CD4-positive, alpha-beta T cell treated with Interleukin-15 for 1 hour (primary cell): ENCODE measurements around the gene SSC5D.
A peak's percentile ranks its signal among the peaks of the same experiment; 100 is the strongest.

ENCODE experiments used
- DNase-seq: peaks from one replicate; pipeline ENCODE4 v3.0.0-alpha.2; 2020

Gene SSC5D

GRCh38 chr19:55455576-55456235 is 32.5 kb upstream of the SSC5D start:
- no peak for DNase-seq

GRCh38 chr19:55456347-55456746 is 31.9 kb upstream of the SSC5D start:
- no peak for DNase-seq

- DNase-seq = no peak
Observed at GRCh38 chr19:55457683-55458457, 30.4 kb upstream of the SSC5D start.

GRCh38 chr19:55459551-55459949 is 28.7 kb upstream of the SSC5D start:
- DNase-seq = no peak

- no peak for DNase-seq
Observed at GRCh38 chr19:55459950-55460657, 28.1 kb upstream of the SSC5D start.

GRCh38 chr19:55460670-55461258 is 27.5 kb upstream of the SSC5D start:
- no peak for DNase-seq

- DNase-seq = peak; percentile 100
Observed at GRCh38 chr19:55461259-55461973, 26.8 kb upstream of the SSC5D start, which contains the start of gene ISOC2. TSS of gene ISOC2 (minus strand) at chr19:55461642. CDS start at chr19:55456486, 5,156 bp downstream.

GRCh38 chr19:55461974-55462626 is 26.1 kb upstream of the SSC5D start:
- no peak for DNase-seq

GRCh38 chr19:55462722-55463121 is 25.5 kb upstream of the SSC5D start:
- DNase-seq = no peak

- DNase-seq = no peak
Observed at GRCh38 chr19:55463583-55464031, 24.6 kb upstream of the SSC5D start.

- DNase-seq = no peak
Observed at GRCh38 chr19:55464039-55464661, 24.1 kb upstream of the SSC5D start.

- no peak for DNase-seq
Observed at GRCh38 chr19:55464662-55465054, 23.6 kb upstream of the SSC5D start, which contains the start of gene C19orf85. TSS of gene C19orf85 (minus strand) at chr19:55464751. CDS start at chr19:55464554, 197 bp downstream.

- no peak for DNase-seq
Observed at GRCh38 chr19:55465460-55466240, 22.6 kb upstream of the SSC5D start.

- DNase-seq = no peak
Observed at GRCh38 chr19:55466241-55466614, 22.0 kb upstream of the SSC5D start.

- peak; percentile 61 for DNase-seq
Observed at GRCh38 chr19:55467236-55468053, 20.8 kb upstream of the SSC5D start.

- no peak for DNase-seq
Observed at GRCh38 chr19:55468054-55468393, 20.2 kb upstream of the SSC5D start.

GRCh38 chr19:55471266-55471665 is 17.0 kb upstream of the SSC5D start:
- no peak for DNase-seq

GRCh38 chr19:55472463-55472862 is 15.8 kb upstream of the SSC5D start:
- DNase-seq = no peak

- DNase-seq = no peak
Observed at GRCh38 chr19:55473225-55474012, 14.8 kb upstream of the SSC5D start.
